Left colon (tissue), 2 donors: ENCODE data around the gene SLC31A1. TPM values are rescaled to one million over a fixed set of nuclear protein-coding genes. Genes with fewer than 3 reads are reported as not detected.
"Not testable (repeated sequence)": the region's sequence is repeated elsewhere in the genome, so short reads cannot be mapped to it uniquely, and the experiment has no call there.

Experiments
- ATAC-seq: fragments of 200-7000 bp; cut with Tn5 transposase; one replicate; pipeline ENCODE4 v1.9.1; 2020; ENCODE audit warnings: mild to moderate bottlenecking, moderate library complexity
- DNase-seq, 2 donors: peaks; one replicate each; pipeline ENCODE4 v3.0.0-alpha.2; 2020
- intact Hi-C, 2 donors: fragments of 100-400 bp; cut with DNase I in 1 of 2; cut with micrococcal nuclease in 1 of 2; formaldehyde crosslinking; loops; one replicate each; pipeline versions ENCODE4 v1.11.2 to v1.14.0; 2022; cut with DNase I, micrococcal nuclease
- total RNA-seq, 2 donors: library from RNA; stranded (reverse); fragmentation: NEBNext Ultra II Directional; extraction: Animal tissue kit (Norgen Biotek cat#: 25700); gene quantifications; one replicate each; pipeline ENCODE4 v1.2.1, GENCODE V29; 2021
- donor health status: DM: no; HTN: no; CAD: no.
- donor health status: DM: yes; HTN: yes; CAD: no.

The SLC31A1 gene
- total RNA-seq, 2 donors from 2014 or later: 34.5 to 55.8 TPM

DNA sequence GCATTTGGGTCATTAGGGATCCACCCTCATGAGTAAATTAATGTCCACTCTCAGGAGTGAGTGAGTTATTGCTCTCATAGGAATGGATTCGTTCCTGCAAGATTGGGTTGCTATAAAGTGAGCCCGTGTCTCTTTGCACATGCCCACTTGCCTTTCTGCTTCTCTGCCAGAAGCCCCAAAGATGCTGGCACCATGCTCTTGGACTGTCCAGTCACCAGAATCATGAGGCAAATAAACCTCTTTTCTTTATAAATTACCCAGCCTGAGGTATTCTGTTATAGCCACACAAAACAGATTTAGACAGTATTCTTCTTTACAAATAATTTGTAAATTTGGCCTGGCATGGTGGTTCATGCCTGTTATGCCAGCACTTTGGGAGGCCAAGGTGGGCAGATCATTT is 29.5 kb downstream of the SLC31A1 start:
- ATAC-seq: no peak
- intact Hi-C loops: no loop called here
- no peak for DNase-seq

DNA sequence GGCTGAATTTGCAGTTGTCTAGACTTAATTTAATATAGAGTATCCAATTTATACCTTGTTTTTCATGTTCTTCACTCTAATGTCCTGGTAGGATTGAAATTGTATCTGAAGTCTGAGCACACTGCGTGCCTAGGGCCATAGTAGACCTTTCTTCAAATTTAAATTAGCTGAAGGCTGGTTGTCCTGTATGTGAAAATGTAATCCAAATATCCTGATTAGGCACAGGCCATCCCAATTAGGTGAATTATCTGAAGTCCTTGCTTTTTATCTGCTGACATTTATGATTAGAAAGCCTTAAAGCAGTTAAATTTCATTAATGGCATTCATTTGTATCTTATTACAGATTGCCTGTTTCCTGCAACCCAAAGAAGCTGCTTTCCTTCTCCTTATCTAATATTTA is 33.6 kb downstream of the SLC31A1 start:
- ATAC-seq (no peak), DNase-seq (no peak)
- intact Hi-C loops: no loop called here

DNA sequence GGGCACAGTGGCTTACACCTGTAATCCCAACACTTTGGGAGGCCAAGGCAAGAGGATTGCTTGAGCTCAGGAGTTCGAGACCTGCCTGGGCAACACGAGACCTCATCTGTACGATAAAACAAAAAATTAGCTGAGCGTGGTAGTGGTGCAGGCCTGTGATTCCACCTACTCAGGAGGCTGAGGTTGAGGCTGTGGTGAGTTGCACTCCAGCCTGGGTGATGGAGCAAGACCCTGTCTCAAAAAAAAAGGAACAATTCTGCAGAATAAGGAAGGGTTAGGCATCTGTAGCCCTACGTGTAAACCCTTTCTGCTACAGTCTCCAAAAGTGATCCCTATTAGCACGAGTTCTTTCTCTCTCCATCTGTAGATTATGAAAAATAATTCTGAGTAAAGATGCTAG is 34.1 kb downstream of the SLC31A1 start:
- intact Hi-C loops: no loop called here
- ATAC-seq (no peak), DNase-seq (no peak)

DNA sequence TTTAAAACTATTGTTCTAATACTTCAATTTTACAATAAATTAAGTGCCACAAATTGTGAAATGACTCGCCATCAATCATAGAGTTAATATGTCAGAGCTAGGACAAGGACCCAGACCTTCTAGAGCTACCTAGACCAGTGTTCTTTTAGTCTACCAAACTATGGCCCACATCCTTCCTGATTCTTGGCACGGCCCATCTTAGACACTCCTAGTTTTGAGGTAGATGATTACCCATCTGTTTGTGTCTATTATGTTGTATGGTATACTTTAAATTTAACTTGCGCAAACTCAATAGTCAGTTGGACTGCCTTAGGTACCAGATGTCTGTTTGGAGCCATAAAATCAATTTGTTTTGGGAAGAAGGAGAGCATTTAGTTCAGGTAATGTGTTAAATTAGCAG is 36.5 kb downstream of the SLC31A1 start:
- ATAC-seq: peak; percentile 56
- intact Hi-C loops: no loop called here

DNA sequence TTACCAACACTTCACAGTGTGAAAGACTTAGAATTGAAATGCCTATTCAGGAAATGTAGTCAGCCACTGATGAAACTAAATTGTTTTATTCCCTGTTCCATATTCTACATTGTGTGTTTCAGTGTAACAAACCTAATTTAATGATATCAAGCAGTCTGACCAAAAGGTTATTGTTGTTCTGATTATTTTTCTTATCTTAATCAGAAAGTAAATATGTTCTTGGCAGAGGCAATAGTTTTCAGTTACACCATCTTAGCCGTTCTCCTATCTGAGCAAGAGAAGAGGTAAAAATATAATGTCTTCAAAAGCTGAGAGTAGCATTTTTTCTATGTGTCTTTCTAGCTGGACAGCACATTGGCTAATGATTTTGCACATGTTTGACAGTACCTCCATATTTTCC is 36.9 kb downstream of the SLC31A1 start:
- DNase-seq: no peak
- intact Hi-C loops: no loop called here
- peak; percentile 26 for ATAC-seq

More for the DNA sequence above, 36.5 kb downstream of the SLC31A1 start:
- no peak for DNase-seq

DNA sequence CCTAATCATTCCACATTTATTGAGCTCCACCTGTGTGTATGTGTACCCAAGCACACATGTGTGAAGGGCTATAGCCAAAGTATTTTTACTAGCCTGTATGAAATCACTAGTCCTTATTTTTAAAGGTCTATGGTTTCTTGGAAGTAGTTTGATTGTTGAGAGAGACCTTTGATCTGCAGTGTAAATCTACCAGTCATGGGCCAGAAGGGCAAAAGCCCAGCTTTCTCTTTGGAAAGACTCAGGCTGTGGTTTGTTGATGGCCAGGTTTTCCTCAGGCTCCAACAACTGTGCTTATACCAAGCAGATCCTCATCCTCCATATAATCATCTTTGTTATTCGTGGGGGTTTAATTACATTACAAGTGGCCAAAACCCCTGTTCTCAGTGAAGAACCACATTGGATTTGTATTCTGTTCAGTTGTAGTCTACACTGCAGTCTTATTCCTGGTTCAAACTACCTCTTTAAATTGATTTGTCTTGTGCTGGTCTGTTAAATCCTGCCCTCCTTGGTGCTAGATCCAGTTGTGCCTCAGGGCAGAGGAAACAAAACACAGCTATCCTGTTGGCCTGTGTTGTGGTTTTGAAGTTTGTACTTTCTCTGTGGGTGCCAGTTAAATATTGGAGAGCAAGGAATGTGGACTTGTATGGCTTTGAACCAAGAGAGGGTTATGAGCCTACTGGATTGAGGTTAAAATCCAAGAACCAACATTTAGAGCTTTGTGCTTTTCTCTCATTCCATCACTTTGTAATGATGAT is 40.8 kb downstream of the SLC31A1 start:
- no peak for DNase-seq
- peak; percentile 76 for ATAC-seq
- intact Hi-C loops: no loop called here

DNA sequence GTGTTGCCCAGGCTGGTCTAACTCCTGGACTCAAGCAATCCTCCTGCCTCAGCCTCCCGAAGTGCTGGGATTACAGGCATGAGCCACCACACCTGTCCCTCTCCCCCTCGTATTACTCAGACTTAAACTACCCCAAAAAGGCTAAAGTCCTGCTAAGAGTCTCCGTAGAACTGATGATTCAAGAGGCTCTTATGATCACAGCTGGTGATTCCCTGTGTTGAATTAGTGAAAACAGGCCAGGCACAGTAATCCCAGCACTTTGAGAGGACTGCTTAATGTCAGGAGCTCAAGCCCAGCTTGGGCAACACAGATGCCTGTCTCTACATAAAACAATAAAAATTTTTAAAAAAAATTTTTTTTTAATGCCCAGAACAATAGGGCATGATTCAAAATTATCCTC is 44.8 kb downstream of the SLC31A1 start:
- intact Hi-C loops: no loop called here
- no peak for DNase-seq
- ATAC-seq: no peak

DNA sequence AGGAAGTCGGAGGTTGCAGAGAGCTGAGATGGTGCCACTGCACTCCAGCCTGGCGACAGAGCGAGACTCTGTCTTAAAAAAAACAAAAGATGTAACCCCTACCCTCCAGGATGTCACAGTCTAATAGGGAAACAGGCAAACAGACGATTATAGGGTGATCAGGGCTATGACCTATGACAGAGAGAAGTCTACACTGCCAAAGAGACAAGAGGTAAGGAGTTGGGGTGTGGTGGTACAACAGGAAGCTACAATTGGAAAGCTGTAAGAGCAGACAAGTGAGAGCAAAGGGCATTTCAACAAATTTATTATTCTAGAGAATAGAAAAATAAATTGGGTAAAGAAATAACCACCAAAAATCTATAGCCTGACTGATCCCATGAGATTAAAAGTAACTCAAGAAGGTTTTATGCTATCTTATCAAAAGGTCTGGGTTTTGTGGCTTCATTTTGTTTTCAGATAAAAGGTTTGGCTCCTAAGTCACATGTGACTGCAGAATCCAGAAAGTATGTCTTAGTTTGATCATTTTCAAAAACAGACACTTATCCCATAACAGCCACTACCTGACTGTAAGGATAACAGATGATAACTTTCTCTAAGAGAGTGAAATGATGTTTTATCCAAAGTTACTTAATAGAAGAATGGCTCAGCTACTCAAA is 46.7 kb downstream of the SLC31A1 start:
- DNase-seq: no peak
- intact Hi-C loops: no loop called here

DNA sequence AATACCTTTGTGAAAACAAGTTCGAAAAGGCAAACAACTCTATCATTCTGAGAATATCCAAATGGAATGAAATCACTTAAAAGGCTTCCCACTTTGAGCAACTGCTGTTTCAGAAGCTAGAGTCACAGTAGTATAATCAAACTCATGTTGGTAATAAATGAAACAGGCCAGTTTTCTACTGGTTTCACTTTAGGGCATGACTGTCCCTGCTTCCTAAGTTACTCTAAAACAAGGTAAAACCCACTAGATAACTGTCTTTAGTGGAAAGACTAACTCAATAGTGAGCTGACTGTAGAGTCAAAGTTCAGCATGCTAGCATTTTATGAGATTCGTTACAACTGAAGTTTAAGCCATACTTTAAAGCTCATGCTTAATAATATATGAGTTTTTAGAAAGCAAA is 48.0 kb downstream of the SLC31A1 start:
- ATAC-seq: peak; percentile 58
- no peak for DNase-seq
- intact Hi-C loops: no loop called here

More for the DNA sequence above, 46.7 kb downstream of the SLC31A1 start:
- ATAC-seq: peak; percentile 80

DNA sequence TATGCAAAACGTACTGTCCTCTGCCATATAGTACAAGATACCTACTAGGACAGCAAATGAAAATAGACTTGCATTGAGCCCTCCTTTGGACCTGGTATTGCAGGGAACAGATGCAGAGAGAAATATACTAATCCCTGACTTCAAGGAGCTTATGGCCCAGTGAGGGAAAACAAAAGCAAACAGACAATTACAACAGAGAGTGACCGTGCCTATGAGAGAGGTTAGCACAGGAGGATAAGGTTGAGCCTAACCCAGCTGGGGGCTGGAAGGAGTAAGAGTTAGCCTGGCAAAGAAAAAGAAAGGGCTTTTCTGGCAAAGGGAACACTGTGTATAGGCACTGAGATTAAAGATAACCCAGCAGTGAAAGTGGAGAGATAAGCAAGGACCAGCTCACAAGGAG is 48.5 kb downstream of the SLC31A1 start:
- intact Hi-C loops: no loop called here
- ATAC-seq (peak; percentile 27), DNase-seq (no peak)

DNA sequence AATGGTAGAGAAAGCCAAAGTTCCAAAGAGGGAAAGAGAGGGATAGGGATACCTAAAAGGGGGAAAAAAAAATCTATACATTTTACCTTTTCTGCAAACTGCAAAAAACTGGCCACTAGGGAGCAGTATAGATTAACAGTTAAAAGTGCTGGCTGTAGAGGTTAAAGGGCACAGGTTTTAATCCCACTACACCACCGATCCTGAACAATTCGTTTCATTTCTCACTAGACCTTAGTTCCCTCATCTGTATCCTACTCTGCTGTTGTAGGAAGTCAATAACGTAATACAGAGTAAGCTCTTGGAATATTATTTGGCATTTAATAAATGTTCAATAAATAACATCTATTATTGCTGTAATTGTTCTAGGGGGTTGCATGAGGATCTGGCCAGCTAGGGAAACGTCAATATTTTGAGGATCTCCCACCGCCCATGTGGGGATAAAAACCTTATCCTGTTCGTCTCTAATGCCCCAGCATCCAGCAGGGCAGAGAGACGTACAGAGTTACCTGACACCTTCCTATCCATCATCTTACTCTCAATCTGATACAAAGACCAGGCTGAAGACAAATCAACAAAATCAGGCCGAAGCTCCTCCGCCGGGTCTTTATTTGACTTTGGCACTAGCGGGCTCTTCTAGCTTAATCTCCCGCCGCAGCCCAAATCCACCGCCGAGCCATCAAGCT is 53.3 kb downstream of the SLC31A1 start:
- ATAC-seq: peak; percentile 55
- intact Hi-C loops: no loop called here
- no peak for DNase-seq

DNA sequence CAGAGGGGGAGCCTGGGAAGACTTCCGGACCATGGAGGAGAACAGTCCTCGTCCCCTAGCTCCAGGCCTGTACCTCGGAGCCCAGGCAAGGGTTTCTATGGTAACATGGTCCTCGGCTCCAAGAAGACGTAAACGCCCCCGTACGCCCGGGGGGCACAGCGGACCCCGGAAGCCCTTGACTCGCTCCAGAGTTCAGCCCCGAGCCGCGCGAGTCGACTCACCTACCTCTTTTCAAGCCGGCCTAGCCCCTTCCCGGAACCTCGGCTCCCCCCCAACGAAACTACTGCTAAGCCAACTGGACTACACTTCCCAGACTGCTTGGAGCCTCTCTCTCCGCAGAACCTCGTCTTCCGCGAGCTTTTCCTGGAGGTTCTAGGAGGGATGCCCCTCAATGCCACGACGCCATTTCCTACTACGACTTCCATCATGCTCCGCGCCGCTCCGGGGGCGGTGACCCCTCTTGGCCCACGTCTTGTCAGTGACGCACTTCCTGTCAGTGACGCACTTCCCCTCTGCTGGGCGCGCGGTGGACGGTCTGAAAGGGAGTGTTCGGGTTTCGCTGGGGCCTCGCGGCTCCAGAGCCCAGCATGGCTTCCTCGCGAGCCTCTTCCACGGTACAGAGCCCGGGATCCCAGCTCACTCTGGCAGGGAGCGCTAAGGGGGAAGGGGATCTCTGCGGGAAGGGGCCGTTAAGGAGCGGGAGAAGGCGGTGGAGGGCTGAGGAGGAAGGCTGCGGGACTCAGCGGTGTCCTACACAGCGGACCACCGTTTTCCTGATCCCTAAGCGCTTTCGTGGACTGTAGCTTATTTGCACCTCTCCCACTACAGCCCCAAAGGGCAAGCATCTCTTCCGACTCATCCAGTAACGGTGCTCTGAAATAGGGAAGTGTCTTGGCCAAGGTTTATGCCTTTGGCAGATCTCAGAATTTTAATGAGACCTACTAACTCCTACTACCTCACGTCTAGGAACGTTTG is 54.1 kb downstream of the SLC31A1 start, which contains the start of the genes CDC26 and PRPF4:
Gene CDC26, minus strand, starts transcription at position 416 of the 975 bp plus-strand sequence. CDS start 3,065 bp downstream, outside the sequence.
Gene PRPF4, plus strand, starts transcription at position 502 of the 975 bp plus-strand sequence. Its CDS starts 86 bp downstream, at position 588.
- intact Hi-C loops: no loop called here
- DNase-seq (peak; percentile 98), ATAC-seq (peak; percentile 95)

DNA sequence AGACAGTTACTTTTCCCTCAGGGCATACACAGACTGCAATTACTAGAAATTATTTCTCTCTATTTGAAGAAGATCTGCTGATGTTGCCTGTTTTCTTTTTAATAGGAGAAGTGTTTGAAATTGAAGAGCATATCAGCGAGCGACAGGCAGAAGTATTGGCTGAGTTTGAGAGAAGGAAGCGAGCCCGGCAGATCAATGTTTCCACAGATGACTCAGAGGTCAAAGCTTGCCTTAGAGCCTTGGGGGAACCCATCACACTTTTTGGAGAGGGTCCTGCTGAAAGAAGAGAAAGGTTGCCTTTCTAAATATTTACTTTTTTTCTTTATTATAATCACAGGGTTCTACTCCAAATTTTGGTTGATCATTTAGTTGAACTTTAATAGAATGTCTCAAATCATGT is 57.5 kb downstream of the SLC31A1 start:
- ATAC-seq (no peak), DNase-seq (no peak)
- intact Hi-C loops: no loop called here

DNA sequence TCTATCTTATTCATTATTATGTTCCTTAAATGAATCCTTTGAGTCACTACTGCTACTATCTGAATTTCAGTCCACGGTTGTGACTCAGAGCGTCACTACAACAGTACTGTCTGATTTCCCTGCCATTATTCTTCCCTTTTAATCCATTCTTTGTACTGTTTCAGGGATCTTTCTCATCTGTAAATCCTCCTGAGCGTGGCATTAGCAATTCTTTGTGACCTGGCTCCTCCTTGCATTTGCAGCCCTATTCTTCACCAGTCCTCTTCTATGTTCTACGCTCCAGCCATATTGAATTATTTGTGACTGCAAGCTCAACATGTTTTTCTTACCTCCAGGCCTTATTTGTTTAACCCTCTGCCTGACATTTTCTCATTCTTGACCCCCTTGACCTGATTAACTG is 60.0 kb downstream of the SLC31A1 start:
- intact Hi-C loops: no loop called here
- DNase-seq (no peak), ATAC-seq (no peak)

DNA sequence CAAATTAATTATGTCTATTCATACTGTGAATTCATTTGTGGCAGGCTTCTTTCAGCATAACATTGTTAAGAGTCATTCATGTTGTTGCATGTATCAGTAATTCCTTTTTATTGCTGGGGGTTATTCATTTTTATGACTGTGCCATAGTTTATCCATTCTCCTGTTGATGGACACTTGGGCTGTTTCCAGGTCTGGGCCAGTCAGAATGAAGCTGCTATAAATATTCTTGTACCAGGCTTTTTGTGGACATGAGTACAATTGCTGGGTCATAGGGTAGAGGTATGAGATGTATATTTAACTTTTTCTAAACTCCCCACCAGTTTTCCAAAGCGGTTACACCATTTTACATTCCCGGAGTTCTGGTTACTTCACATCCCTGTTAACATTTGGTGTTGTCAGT is 67.7 kb downstream of the SLC31A1 start:
- DNase-seq: peak; percentile 65 to 70
- intact Hi-C loops: no loop called here
- ATAC-seq: peak; percentile 98

DNA sequence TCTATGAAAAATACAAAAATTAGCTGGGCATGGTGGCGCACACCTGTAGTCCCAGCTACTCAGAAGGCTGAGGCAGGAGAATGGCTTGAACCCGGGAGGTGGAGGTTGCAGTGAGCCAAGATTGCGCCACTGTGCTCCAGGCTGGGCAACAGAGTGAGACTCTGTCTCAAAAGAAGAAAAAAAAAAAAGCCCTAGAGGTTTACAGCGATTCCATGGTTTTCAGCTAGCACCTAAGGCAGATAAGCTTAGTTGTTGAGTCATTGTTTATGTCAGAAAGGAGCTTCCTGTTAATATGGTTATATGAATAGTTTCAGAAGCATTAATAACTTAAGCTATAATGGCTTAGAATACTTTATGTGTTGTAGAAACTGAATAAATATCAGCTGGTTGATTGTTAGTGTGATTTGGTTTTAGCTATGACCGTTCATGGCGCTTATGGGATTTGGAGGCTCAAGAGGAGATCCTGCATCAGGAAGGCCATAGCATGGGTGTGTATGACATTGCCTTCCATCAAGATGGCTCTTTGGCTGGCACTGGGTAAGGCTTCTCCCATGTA is 68.8 kb downstream of the SLC31A1 start:
- no peak for ATAC-seq
- no peak for DNase-seq
- intact Hi-C loops: no loop called here

DNA sequence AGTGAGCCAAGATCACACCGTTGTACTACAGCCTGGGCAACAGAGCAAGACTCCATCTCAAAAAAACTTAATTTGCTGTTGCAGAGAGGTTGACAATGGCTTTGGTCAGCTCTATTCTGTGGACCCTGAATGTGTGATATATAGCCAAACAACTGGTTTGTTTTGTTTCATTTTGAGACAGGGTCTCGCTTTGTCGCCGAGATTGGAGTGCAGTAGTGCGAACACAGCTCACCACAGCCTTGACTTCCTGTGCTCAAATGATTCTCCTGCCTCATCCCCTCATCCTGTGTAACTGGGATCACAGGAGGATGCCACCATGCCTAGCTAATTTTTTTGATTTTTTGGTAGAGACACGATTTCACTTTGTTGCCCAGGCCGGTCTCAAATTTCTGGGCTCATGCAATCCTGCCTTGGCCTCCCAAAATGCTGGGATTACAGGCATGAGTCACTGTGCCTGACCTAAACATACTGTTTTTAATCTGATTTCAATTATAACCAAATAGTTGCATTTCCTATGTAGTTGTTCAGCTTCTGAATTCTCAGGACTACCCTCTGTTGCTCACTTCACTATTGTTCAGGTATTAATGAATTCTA is 72.0 kb downstream of the SLC31A1 start:
- no peak for DNase-seq
- ATAC-seq: no peak
- intact Hi-C loops: no loop called here

DNA sequence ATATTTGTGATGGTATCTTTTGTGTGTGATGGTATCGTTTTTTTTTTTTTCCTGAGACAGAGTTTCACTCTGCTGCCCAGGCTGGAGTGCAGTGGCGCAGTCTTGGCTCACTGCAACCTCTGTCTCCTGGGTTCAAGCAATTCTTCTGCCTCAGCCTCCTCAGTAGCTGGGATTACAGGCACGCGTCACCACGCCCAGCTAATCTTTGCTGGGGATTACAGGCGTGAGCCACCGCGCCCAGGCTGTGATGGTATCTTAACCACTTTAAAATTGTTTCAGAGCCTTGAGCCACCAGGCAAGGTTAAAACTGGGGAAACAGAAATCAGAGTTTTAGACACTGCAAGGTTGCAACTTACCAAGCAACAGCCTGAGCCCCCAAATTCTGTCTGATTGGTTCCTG is 74.9 kb downstream of the SLC31A1 start:
- ATAC-seq: peak; percentile 61
- intact Hi-C loops: not testable (repeated sequence)
- DNase-seq: peak in 1 of 2 donors; percentile 46
